ENCODE data around the gene C1QTNF3. TPM values are rescaled to one million over a fixed set of nuclear protein-coding genes. Genes with fewer than 3 reads are reported as not detected.

C1QTNF3 gene
- total and polyA plus RNA-seq, 2 experiments from 2014 or later, result 1.7 to 2.0 TPM

GRCh38 chr5:34053133-34053532, 10.1 kb upstream of the C1QTNF3 start:
- Histone ChIP-seq H3K36me3 (ENCODE audit: insufficient read depth) (peaks cover 13% of the 10 kb centered on the region; the same call in 1 of the 2 replicates), H3K79me2 (replicated peaks; ENCODE audit: insufficient read depth) (no peaks in the 10 kb centered on the region), H3K4me2 (no peak overlapping the region)

More at GRCh38 chr5:34053133-34053532, 10.1 kb upstream of the C1QTNF3 start:
- no peak overlapping the region for H3K4me3 Mint-ChIP-seq
- no peaks in the 10 kb centered on the region for H3K9me3 Mint-ChIP-seq
- no peaks in the 10 kb centered on the region for H3K4me1 ChIP-seq (ENCODE audit: insufficient read depth)
- no peak for ATAC-seq
- no peaks in the 10 kb centered on the region for H4K20me1 ChIP-seq (replicated peaks; ENCODE audit: insufficient read depth)
- no peak overlapping the region for H2AFZ ChIP-seq
- H3K27ac ChIP-seq (ENCODE audit: low read depth), result no peak overlapping the region
- no peak for DNase-seq (ENCODE audit: low spot score)
- no peaks in the 10 kb centered on the region for H3K27me3 Mint-ChIP-seq (ENCODE audit: insufficient read depth, low read depth, poor library complexity)
- TF ChIP-seq STAT1 (IDR thresholded peaks at IDR 0.05; ENCODE audit: unreplicated experiment) (no peak), ZNF114 (CRISPR knock-in tag; IDR thresholded peaks at IDR 0.05) (no peak), ETS1 (IDR thresholded peaks at IDR 0.05) (no peak), JUNB (IDR thresholded peaks at IDR 0.05; ENCODE audit: unreplicated experiment) (no peak), CTCF (conservative IDR thresholded peaks at IDR 0.05; ENCODE audit: low read depth in 2 of 2) (no peak), ZNF462 (CRISPR knock-in tag; IDR thresholded peaks at IDR 0.05) (no peak), EZH2 (IDR thresholded peaks at IDR 0.05; ENCODE audit: low read depth, unreplicated experiment) (no peak), REST (IDR thresholded peaks at IDR 0.05; ENCODE audit: unreplicated experiment) (no peak), ZNF331 (CRISPR knock-in tag; IDR thresholded peaks at IDR 0.05; ENCODE audit: low read depth) (no peak), NANOG (IDR thresholded peaks at IDR 0.05; ENCODE audit: borderline replicate concordance) (no peak), POLR2AphosphoS5 (IDR thresholded peaks at IDR 0.05; ENCODE audit: low read depth) (no peak)
- H3K27me3 ChIP-seq (ENCODE audit: insufficient read depth), result no peaks in the 10 kb centered on the region
- no peak overlapping the region for H3K4me3 ChIP-seq
- no peaks in the 10 kb centered on the region for H3K4me1 Mint-ChIP-seq
- H3K27ac Mint-ChIP-seq, result no peak overlapping the region
- no peaks in the 10 kb centered on the region for H3K36me3 Mint-ChIP-seq (ENCODE audit: low read depth)
- H3K9me2 ChIP-seq (ENCODE audit: insufficient read depth), result peaks cover 8% of the 10 kb centered on the region; the same call in 1 of the 2 replicates
- H3F3A ChIP-seq (replicated peaks; ENCODE audit: low read depth), result no peaks in the 10 kb centered on the region

Measured in GM23338 (cell line).